Measurements from ENCODE around the gene SPEN. TPM values are rescaled to one million over a fixed set of nuclear protein-coding genes. Genes with fewer than 3 reads are reported as not detected.
A peak's percentile ranks its signal among the peaks of the same experiment; 100 is the strongest.

SPEN gene
- total and polyA plus RNA-seq, 2 of the 13 experiments (the other 11 are each of a cell fraction or from before 2014, with no cell fraction given), result 4.8 to 14.0 TPM

- no peak for TF ChIP-seq KIAA2018 (CRISPR knock-in tag; IDR thresholded peaks at IDR 0.05; ENCODE audit: borderline replicate concordance)
- TF ChIP-seq ZNF124 (CRISPR knock-in tag; IDR thresholded peaks at IDR 0.05), result 0 out of 2 replicates have a peak, but pooled peaks have one; percentile 27
- peak; percentile 77 for TF ChIP-seq ZNF776 (CRISPR knock-in tag; IDR thresholded peaks at IDR 0.05)
- TF ChIP-seq ZNF83 (CRISPR knock-in tag; IDR thresholded peaks at IDR 0.05; ENCODE audit: borderline replicate concordance), result no peak
- no peak for TF ChIP-seq SRF (IDR thresholded peaks at IDR 0.05; ENCODE audit: low read depth, low read length)
- TF ChIP-seq AHR (CRISPR knock-in tag; IDR thresholded peaks at IDR 0.05), result no peak
- no peak for TF ChIP-seq MATR3 (CRISPR knock-in tag; IDR thresholded peaks at IDR 0.05)
- no peak for TF ChIP-seq PAF1 (CRISPR knock-in tag; IDR thresholded peaks at IDR 0.05)
- peak; percentile 88 for TF ChIP-seq ZNF687 (CRISPR knock-in tag; IDR thresholded peaks at IDR 0.05)
Observed at GRCh38 chr1:15847100-15847892, at the start of gene SPEN (continued).
